IMR-90 (cell line): ENCODE measurements around the gene PARD3. TPM values are rescaled to one million over a fixed set of nuclear protein-coding genes. Genes with fewer than 3 reads are reported as not detected.

Source experiments
- ATAC-seq: fragments of 200-7000 bp; cut with Tn5 transposase; 2 replicates; pipeline ENCODE4 v1.9.1; 2020; ENCODE audit warnings: low read depth, mild to moderate bottlenecking, moderate library complexity
- BruUV-seq: library from RNA; stranded (reverse); fragments of 400-500 nt; replicated peaks from 2 replicates; lab custom pipeline; 2021; lab: Mats Ljungman, UMichigan
- CTCF ChIA-PET: fragments of 300-600 bp; formaldehyde crosslinking; extraction: SDS; loops from one replicate; lab custom pipeline; 2021; ENCODE audit warnings: antibody characterized with exemption; lab: Yijun Ruan, JAX
- POLR2A ChIA-PET: fragments of 300-600 bp; sonication (Branson Sonifier 250); formaldehyde crosslinking; loops from one replicate; lab custom pipeline; 2022; ENCODE audit warnings: antibody characterized with exemption; ENCODE audit not compliant: unreplicated experiment; lab: Charles Lee
- DNase-seq: peaks from one replicate; pipeline ENCODE4 v3.0.0; 2013
- H2AFZ ChIP-seq: replicated peaks from 2 replicates; pipeline ENCODE3; 2013; ENCODE audit warnings: low read length, mild to moderate bottlenecking; ENCODE audit not compliant: poor library complexity
- H2AK5ac ChIP-seq: 2 replicates; pipeline ENCODE4 v1.6.1; 2013; ENCODE audit warnings: low read depth, low read length, inconsistent platforms
- H2AK9ac ChIP-seq: replicated peaks from 2 replicates; pipeline ENCODE3; 2013; ENCODE audit warnings: mild to moderate bottlenecking, low read depth, low read length, moderate library complexity; ENCODE audit not compliant: poor library complexity
- H2BK120ac ChIP-seq: 2 replicates; pipeline ENCODE4 v1.6.1; 2013; ENCODE audit warnings: low read depth, low read length, inconsistent platforms
- H2BK15ac ChIP-seq: 3 replicates; pipeline ENCODE4 v1.6.1; 2013; ENCODE audit warnings: low read depth, low read length, inconsistent platforms
- H2BK20ac ChIP-seq: 2 replicates; pipeline ENCODE4 v1.6.1; 2013; ENCODE audit warnings: low read depth, mild to moderate bottlenecking, inconsistent platforms, low read length, moderate library complexity
- H2BK5ac ChIP-seq: 2 replicates; pipeline ENCODE4 v1.6.1; 2013; ENCODE audit warnings: mild to moderate bottlenecking, low read depth, low read length, inconsistent platforms; ENCODE audit not compliant: poor library complexity, severe bottlenecking
- H3K14ac ChIP-seq: replicated peaks from 2 replicates; pipeline ENCODE4 v1.6.1; 2013; ENCODE audit warnings: low read depth, low read length, inconsistent platforms
- H3K18ac ChIP-seq: 2 replicates; pipeline ENCODE4 v1.6.1; 2013; ENCODE audit warnings: low read depth, low read length, control low read depth
- H3K23ac ChIP-seq: 2 replicates; pipeline ENCODE4 v1.6.1; 2013; ENCODE audit warnings: low read depth, low read length, inconsistent platforms
- H3K27ac ChIP-seq: 2 replicates; pipeline ENCODE4 v1.5.1; 2013; ENCODE audit warnings: mild to moderate bottlenecking, control low read depth, low read length; ENCODE audit not compliant: insufficient read depth
- H3K27me3 ChIP-seq: 2 replicates; pipeline ENCODE4 v1.6.1; 2013; ENCODE audit warnings: low read length; ENCODE audit not compliant: control insufficient read depth, insufficient read depth
- H3K36me3 ChIP-seq: 2 replicates; pipeline ENCODE4 v1.6.1; 2013; ENCODE audit warnings: low read length, mixed read lengths; ENCODE audit not compliant: control insufficient read depth, insufficient read depth
- H3K4ac ChIP-seq: 2 replicates; pipeline ENCODE4 v1.6.1; 2013; ENCODE audit warnings: low read depth, low read length, inconsistent platforms
- H3K4me1 ChIP-seq: 2 replicates; pipeline ENCODE4 v1.6.1; 2013; ENCODE audit warnings: low read length, mixed read lengths; ENCODE audit not compliant: control insufficient read depth, insufficient read depth
- H3K4me2 ChIP-seq: 2 replicates; pipeline ENCODE4 v1.6.1; 2013; ENCODE audit warnings: low read depth, mild to moderate bottlenecking, control low read depth, low read length, moderate library complexity
- H3K4me3 ChIP-seq: 2 replicates; pipeline ENCODE4 v1.5.1; 2013; ENCODE audit warnings: low read depth, mild to moderate bottlenecking, control low read depth, low read length, moderate library complexity; ENCODE audit not compliant: insufficient read depth
- H3K56ac ChIP-seq: 2 replicates; pipeline ENCODE4 v1.6.1; 2013; ENCODE audit warnings: low read length, inconsistent platforms; ENCODE audit not compliant: insufficient read depth; ENCODE audit errors: extremely low read depth
- H3K79me1 ChIP-seq, 2 experiments: 2 replicates each; pipeline ENCODE4 v1.6.1; 2013; ENCODE audit warnings: low read length in 2 of 2, inconsistent platforms in 1 of 2, low read depth in 1 of 2
- H3K9ac ChIP-seq: 2 replicates; pipeline ENCODE4 v1.6.1; 2013; ENCODE audit warnings: low read depth, low read length, control low read depth
- H3K9me1 ChIP-seq: 2 replicates; pipeline ENCODE4 v1.6.1; 2013; ENCODE audit warnings: low read length, inconsistent platforms; ENCODE audit not compliant: insufficient read depth
- H3K9me3 ChIP-seq: 2 replicates; pipeline ENCODE4 v1.6.1; 2013; ENCODE audit warnings: low read length; ENCODE audit not compliant: control insufficient read depth, insufficient read depth
- H4K20me1 ChIP-seq: 2 replicates; pipeline ENCODE4 v1.6.1; 2013; ENCODE audit warnings: low read length, inconsistent platforms; ENCODE audit not compliant: insufficient read depth
- H4K5ac ChIP-seq: 2 replicates; pipeline ENCODE4 v1.6.1; 2013; ENCODE audit warnings: mild to moderate bottlenecking, low read depth, low read length, control low read depth
- H4K8ac ChIP-seq, 2 experiments: 2 replicates each; pipeline ENCODE4 v1.6.1; 2013; ENCODE audit warnings: low read depth in 2 of 2, low read length in 2 of 2, control low read depth in 1 of 2, inconsistent platforms in 1 of 2
- H4K91ac ChIP-seq: 2 replicates; pipeline ENCODE4 v1.6.1; 2013; ENCODE audit warnings: low read depth, low read length, inconsistent platforms; ENCODE audit not compliant: insufficient read depth
- BHLHE40 ChIP-seq: fragments of 150-350 bp; IDR thresholded peaks from 2 replicates; pipeline ENCODE4 v1.6.1; 2016; ENCODE audit warnings: mild to moderate bottlenecking, low read depth, low read length
- CEBPB ChIP-seq: IDR thresholded peaks from 2 replicates; pipeline ENCODE4 v1.6.1; 2012; ENCODE audit warnings: low read depth, low read length, improper control_type of control experiment
- CHD1 ChIP-seq: IDR thresholded peaks from 2 replicates; pipeline ENCODE4 v1.6.1; 2012; ENCODE audit warnings: low read depth, low read length, improper control_type of control experiment
- CTCF ChIP-seq: conservative IDR thresholded peaks from 2 replicates; pipeline ENCODE4 v1.5.1; 2012; ENCODE audit warnings: mild to moderate bottlenecking, low read depth, low read length, improper control_type of control experiment
- ELK1 ChIP-seq: fragments of 150-350 bp; IDR thresholded peaks from 2 replicates; pipeline ENCODE4 v1.6.1; 2016; ENCODE audit warnings: low read depth, mild to moderate bottlenecking, low read length, moderate library complexity, borderline replicate concordance
- FOS ChIP-seq: fragments of 150-350 bp; IDR thresholded peaks from 2 replicates; pipeline ENCODE4 v1.6.1; 2016; ENCODE audit warnings: low read depth, low read length
- MAFK ChIP-seq: IDR thresholded peaks from 2 replicates; pipeline ENCODE4 v1.6.1; 2012; ENCODE audit warnings: low read depth, low read length, improper control_type of control experiment
- MAZ ChIP-seq: IDR thresholded peaks from 2 replicates; pipeline ENCODE4 v1.6.1; 2012; ENCODE audit warnings: low read depth, mild to moderate bottlenecking, low read length, improper control_type of control experiment, moderate library complexity, borderline replicate concordance
- MXI1 ChIP-seq: IDR thresholded peaks from 2 replicates; pipeline ENCODE4 v1.6.1; 2012; ENCODE audit warnings: low read depth, mild to moderate bottlenecking, low read length, moderate library complexity, borderline replicate concordance
- NFE2L2 ChIP-seq: fragments of 150-350 bp; IDR thresholded peaks from 2 replicates; pipeline ENCODE4 v1.6.1; 2016; ENCODE audit warnings: low read depth, mild to moderate bottlenecking, low read length
- POLR2A ChIP-seq: IDR thresholded peaks from 2 replicates; pipeline ENCODE4 v1.6.1; 2012; ENCODE audit warnings: mild to moderate bottlenecking, low read depth, low read length
- RAD21 ChIP-seq: IDR thresholded peaks from 2 replicates; pipeline ENCODE4 v1.6.1; 2012; ENCODE audit warnings: low read length, improper control_type of control experiment
- RCOR1 ChIP-seq: IDR thresholded peaks from 2 replicates; pipeline ENCODE4 v1.6.1; 2012; ENCODE audit warnings: mild to moderate bottlenecking, low read length, improper control_type of control experiment; ENCODE audit not compliant: insufficient replicate concordance
- RFX5 ChIP-seq: IDR thresholded peaks from 2 replicates; pipeline ENCODE4 v1.8.0; 2012; ENCODE audit warnings: low read depth, mild to moderate bottlenecking, low read length, moderate library complexity
- SMC3 ChIP-seq: fragments of 150-350 bp; IDR thresholded peaks from 2 replicates; pipeline ENCODE4 v1.6.1; 2016; ENCODE audit warnings: low read depth, mild to moderate bottlenecking, antibody characterized with exemption, low read length, moderate library complexity
- USF2 ChIP-seq: fragments of 150-350 bp; IDR thresholded peaks from 2 replicates; pipeline ENCODE4 v1.6.1; 2017; ENCODE audit warnings: mild to moderate bottlenecking, antibody characterized with exemption, low read length, low read depth
- WGBS, 2 experiments: methylation state at CpG; one replicate each; pipeline versions ENCODE4 v1.1.5 to v1.1.7; 2013; ENCODE audit warnings: missing lambda C conversion rate in 2 of 2; ENCODE audit not compliant: insufficient read length in 1 of 2; ENCODE audit errors: extremely low coverage in 2 of 2; 5-methylcytosine and 5-hydroxymethylcytosine counted together
- dilution Hi-C: fragments of 300-500 bp; cut with HindIII; formaldehyde crosslinking; loops from one replicate; pipeline ENCODE4 v1.14.3; 2018; ENCODE audit warnings: low sequenced_read_pairs; ENCODE audit not compliant: unreplicated experiment
- in situ Hi-C: fragments of 300-500 bp; cut with MboI; formaldehyde crosslinking; loops from 3 replicates; pipeline ENCODE4 v1.14.3; 2019; ENCODE audit warnings: low sequenced_read_pairs, inconsistent platforms, mixed read lengths
- intact Hi-C: fragments of 100-400 bp; cut with micrococcal nuclease; formaldehyde crosslinking; loops from 2 replicates; pipeline ENCODE4 v1.10.0; 2022
- polyA plus RNA-seq, 3 experiments: library from polyadenylated mRNA; depleted of rRNA; stranded (reverse); fragments of >200 nt; gene quantifications; 2 replicates each; pipeline ENCODE4 v1.2.3, GENCODE V29; 2012; ENCODE audit warnings: low replicate concordance in 1 of 3
- total RNA-seq: library from RNA; depleted of rRNA; stranded (reverse); fragments of >200 nt; gene quantifications from 2 replicates; pipeline ENCODE4 v1.2.3, GENCODE V29; 2012

PARD3 gene
- total and polyA plus RNA-seq, 2 of the 4 experiments (the other 2 are of a cell fraction): 14.6 to 37.5 TPM

GRCh38 chr10:34488476-34489130 is 326.5 kb downstream of the PARD3 start:
- H3K14ac ChIP-seq: no peak overlapping the region
- no peak overlapping the region for H3K4me2 ChIP-seq
- peaks cover 6% of the 10 kb centered on the region for H3K9me1 ChIP-seq
- no peak overlapping the region for H3K56ac ChIP-seq
- no peak overlapping the region for H3K18ac ChIP-seq
- BruUV-seq: no TSS peak
- H4K8ac ChIP-seq: no peak overlapping the region
- TF ChIP-seq ELK1: no peak
- no peak for TF ChIP-seq MAFK
- TF ChIP-seq USF2: no peak
- TF ChIP-seq BHLHE40: no peak
- TF ChIP-seq RFX5: no peak
- no peak for TF ChIP-seq CEBPB
- no peak for TF ChIP-seq RCOR1
- no peak for TF ChIP-seq NFE2L2
- no peak for TF ChIP-seq RAD21
- no peak for TF ChIP-seq MAZ
- TF ChIP-seq POLR2A: no peak
- no peak for TF ChIP-seq FOS
- no peak for TF ChIP-seq SMC3
- no peak for TF ChIP-seq CTCF
- no peak for TF ChIP-seq MXI1
- TF ChIP-seq CHD1: no peak
- DNase-seq (no peak), ATAC-seq (no peak)
- dilution Hi-C loops (no loop called here), intact Hi-C loops (no loop called here), in situ Hi-C loops (no loop called here)
- no peak overlapping the region for H4K5ac ChIP-seq
- no peak overlapping the region for H3K9ac ChIP-seq
- H2AFZ ChIP-seq: no peak overlapping the region
- H3K36me3 ChIP-seq: no peaks in the 10 kb centered on the region
- no peaks in the 10 kb centered on the region for H3K9me3 ChIP-seq
- no peak overlapping the region for H2AK9ac ChIP-seq
- no peak overlapping the region for H4K91ac ChIP-seq
- H3K23ac ChIP-seq: no peak overlapping the region
- H2BK5ac ChIP-seq: no peak overlapping the region
- H3K27me3 ChIP-seq: no peaks in the 10 kb centered on the region
- H2BK20ac ChIP-seq: no peak overlapping the region
- H2BK120ac ChIP-seq: no peak overlapping the region
- no peaks in the 10 kb centered on the region; a peak in 1 of 4 replicates for H3K79me1 ChIP-seq
- POLR2A ChIA-PET: no interaction called here
- H2BK15ac ChIP-seq: no peak overlapping the region
- H2AK5ac ChIP-seq: no peak overlapping the region
- no peak overlapping the region for H3K4ac ChIP-seq
- no peak overlapping the region for H3K27ac ChIP-seq
- H3K4me3 ChIP-seq: no peak overlapping the region
- 94% methylated on average over 8 of the region's 22 CpGs; no CpG with 5 or more reads in 1 of the 2 experiments for WGBS, 2 experiments
- CTCF ChIA-PET: no interaction called here
- no peaks in the 10 kb centered on the region; the same call in 1 of the 2 replicates for H4K20me1 ChIP-seq
- H3K4me1 ChIP-seq: no peaks in the 10 kb centered on the region; the same call in 1 of the 2 replicates
